ENCODE results near the gene SND1.

DNA sequence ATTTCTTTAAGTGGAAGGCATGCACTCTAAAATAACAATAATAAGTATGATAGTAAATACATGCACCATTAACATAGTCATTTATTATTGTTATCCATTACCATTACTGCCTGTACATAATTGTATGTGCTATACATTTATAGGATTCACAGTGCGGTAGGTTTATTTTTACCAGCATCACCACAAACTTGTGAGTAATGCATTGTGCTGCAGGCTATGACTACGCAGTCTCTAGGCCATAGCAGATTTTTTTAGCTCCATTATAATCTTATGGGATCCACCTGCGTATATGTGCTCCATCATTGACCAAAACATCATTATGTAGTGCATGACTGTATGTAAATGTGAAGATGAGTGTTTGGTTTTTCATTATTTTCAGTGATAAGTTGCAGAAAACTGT lies 219.2 kb downstream of the SND1 start:
- TF ChIP-seq, protein P1, sequence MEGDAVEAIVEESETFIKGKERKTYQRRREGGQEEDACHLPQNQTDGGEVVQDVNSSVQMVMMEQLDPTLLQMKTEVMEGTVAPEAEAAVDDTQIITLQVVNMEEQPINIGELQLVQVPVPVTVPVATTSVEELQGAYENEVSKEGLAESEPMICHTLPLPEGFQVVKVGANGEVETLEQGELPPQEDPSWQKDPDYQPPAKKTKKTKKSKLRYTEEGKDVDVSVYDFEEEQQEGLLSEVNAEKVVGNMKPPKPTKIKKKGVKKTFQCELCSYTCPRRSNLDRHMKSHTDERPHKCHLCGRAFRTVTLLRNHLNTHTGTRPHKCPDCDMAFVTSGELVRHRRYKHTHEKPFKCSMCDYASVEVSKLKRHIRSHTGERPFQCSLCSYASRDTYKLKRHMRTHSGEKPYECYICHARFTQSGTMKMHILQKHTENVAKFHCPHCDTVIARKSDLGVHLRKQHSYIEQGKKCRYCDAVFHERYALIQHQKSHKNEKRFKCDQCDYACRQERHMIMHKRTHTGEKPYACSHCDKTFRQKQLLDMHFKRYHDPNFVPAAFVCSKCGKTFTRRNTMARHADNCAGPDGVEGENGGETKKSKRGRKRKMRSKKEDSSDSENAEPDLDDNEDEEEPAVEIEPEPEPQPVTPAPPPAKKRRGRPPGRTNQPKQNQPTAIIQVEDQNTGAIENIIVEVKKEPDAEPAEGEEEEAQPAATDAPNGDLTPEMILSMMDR (conservative IDR thresholded peaks at IDR 0.05 in 1 of 2, IDR thresholded peaks at IDR 0.05 in 1 of 2; ENCODE audit: extremely low read depth in 1 of 2, insufficient read depth in 1 of 2, low read depth in 1 of 2, low read length in 2 of 2), result no peak
- no peak for TF ChIP-seq EZH2 (IDR thresholded peaks at IDR 0.05; ENCODE audit: borderline replicate concordance, low read length)

All from mammary epithelial cell (primary cell).